Measurements from ENCODE around the gene SHTN1.

DNA sequence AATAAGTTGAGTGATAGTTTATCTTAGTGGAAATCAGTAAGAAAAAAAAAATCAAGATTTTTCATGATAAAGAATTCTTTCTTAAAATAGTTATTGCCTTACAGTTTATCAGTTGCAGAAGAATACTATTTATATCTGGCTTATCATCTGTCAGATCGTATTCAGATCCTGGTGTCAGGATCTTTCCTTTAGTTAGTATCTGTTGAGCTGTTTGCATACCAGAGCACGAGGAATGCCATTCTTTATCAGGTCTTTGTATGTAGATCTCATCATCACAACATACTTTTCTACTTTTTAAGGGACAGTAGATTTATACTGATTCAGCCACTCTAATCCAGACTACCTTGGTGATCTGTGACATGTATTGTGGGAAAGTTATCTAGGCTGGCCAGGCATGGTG, 143.2 kb downstream of the SHTN1 start:
- TF ChIP-seq, protein P1, sequence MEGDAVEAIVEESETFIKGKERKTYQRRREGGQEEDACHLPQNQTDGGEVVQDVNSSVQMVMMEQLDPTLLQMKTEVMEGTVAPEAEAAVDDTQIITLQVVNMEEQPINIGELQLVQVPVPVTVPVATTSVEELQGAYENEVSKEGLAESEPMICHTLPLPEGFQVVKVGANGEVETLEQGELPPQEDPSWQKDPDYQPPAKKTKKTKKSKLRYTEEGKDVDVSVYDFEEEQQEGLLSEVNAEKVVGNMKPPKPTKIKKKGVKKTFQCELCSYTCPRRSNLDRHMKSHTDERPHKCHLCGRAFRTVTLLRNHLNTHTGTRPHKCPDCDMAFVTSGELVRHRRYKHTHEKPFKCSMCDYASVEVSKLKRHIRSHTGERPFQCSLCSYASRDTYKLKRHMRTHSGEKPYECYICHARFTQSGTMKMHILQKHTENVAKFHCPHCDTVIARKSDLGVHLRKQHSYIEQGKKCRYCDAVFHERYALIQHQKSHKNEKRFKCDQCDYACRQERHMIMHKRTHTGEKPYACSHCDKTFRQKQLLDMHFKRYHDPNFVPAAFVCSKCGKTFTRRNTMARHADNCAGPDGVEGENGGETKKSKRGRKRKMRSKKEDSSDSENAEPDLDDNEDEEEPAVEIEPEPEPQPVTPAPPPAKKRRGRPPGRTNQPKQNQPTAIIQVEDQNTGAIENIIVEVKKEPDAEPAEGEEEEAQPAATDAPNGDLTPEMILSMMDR (IDR thresholded peaks at IDR 0.05): no peak
- no peak for TF ChIP-seq POLR2A (IDR thresholded peaks at IDR 0.05)
